Panc1 (cell line): ENCODE results near the gene MICA. TPM values are rescaled to one million over a fixed set of nuclear protein-coding genes. Genes with fewer than 3 reads are reported as not detected.

Source experiments
- ATAC-seq: fragments of 200-7000 bp; cut with Tn5 transposase; 2 replicates; pipeline ENCODE4 v1.9.1; 2020; ENCODE audit warnings: mild to moderate bottlenecking, moderate library complexity
- BruUV-seq: library from RNA; stranded (reverse); fragments of 400-500 nt; replicated peaks from 2 replicates; lab custom pipeline; 2021; lab: Mats Ljungman, UMichigan
- CTCF ChIA-PET: fragments of 300-600 bp; sonication (Branson Sonifier 250); formaldehyde crosslinking; loops from one replicate; lab custom pipeline; 2022; ENCODE audit warnings: antibody characterized with exemption; lab: Charles Lee
- POLR2A ChIA-PET: fragments of 300-600 bp; sonication (Branson Sonifier 250); formaldehyde crosslinking; loops from one replicate; lab custom pipeline; 2022; ENCODE audit warnings: antibody characterized with exemption; lab: Charles Lee
- DNase-seq: peaks from one replicate; pipeline ENCODE4 v3.0.0-alpha.2; 2010; ENCODE audit warnings: low read depth, low spot score
- H3K27ac ChIP-seq: 2 replicates; pipeline ENCODE4 v1.5.1; 2011; ENCODE audit warnings: mild to moderate bottlenecking, low read length, inconsistent platforms
- H3K27me3 ChIP-seq: fragments of 200-500 bp; sonication (Bioruptor generic); 2 replicates; pipeline ENCODE4 v1.6.0; 2014; ENCODE audit warnings: low read length, inconsistent platforms; ENCODE audit not compliant: control insufficient read depth, insufficient read depth
- H3K36me3 ChIP-seq: fragments of 200-500 bp; sonication (Bioruptor generic); 2 replicates; pipeline ENCODE4 v1.5.1; 2014; ENCODE audit warnings: inconsistent platforms, mild to moderate bottlenecking, low read length, moderate library complexity; ENCODE audit not compliant: control insufficient read depth, insufficient read depth
- H3K4me1 ChIP-seq: 2 replicates; pipeline ENCODE4 v1.5.1; 2011; ENCODE audit warnings: inconsistent platforms, mild to moderate bottlenecking, low read length, moderate library complexity; ENCODE audit not compliant: control insufficient read depth, insufficient read depth
- H3K4me3 ChIP-seq, 2 experiments: 2 replicates each; pipeline ENCODE4 v1.5.1; 2011 to 2012; ENCODE audit warnings: low read depth in 2 of 2, low read length in 2 of 2, mild to moderate bottlenecking in 2 of 2, inconsistent platforms in 1 of 2, moderate library complexity in 1 of 2
- H3K9me3 ChIP-seq: fragments of 200-500 bp; sonication (Bioruptor generic); 2 replicates; pipeline ENCODE4 v1.5.1; 2014; ENCODE audit warnings: low read depth, mild to moderate bottlenecking, inconsistent platforms, low read length, moderate library complexity; ENCODE audit not compliant: control insufficient read depth, insufficient read depth
- CTCF ChIP-seq: fragments of 450-650 bp; IDR thresholded peaks from 2 replicates; pipeline ENCODE4 v1.5.1; 2017; ENCODE audit warnings: mild to moderate bottlenecking
- POLR2AphosphoS5 ChIP-seq: IDR thresholded peaks from 2 replicates; pipeline ENCODE4 v1.6.1; 2012; ENCODE audit warnings: mild to moderate bottlenecking, low read depth, low read length, moderate library complexity
- REST ChIP-seq, 2 experiments: IDR thresholded peaks; 2 replicates each; pipeline ENCODE4 v1.6.1; 2011 to 2012; ENCODE audit warnings: low read depth in 2 of 2, control low read depth in 1 of 2, low read length in 1 of 2, mild to moderate bottlenecking in 1 of 2, moderate library complexity in 1 of 2; ENCODE audit not compliant: insufficient read depth in 1 of 2
- SIN3A ChIP-seq: IDR thresholded peaks from 2 replicates; pipeline ENCODE4 v1.6.1; 2012; ENCODE audit warnings: low read depth, mild to moderate bottlenecking, low read length, moderate library complexity, borderline replicate concordance; ENCODE audit not compliant: insufficient read depth
- TCF7L2 ChIP-seq: IDR thresholded peaks from 2 replicates; pipeline ENCODE4 v1.6.1; 2011; ENCODE audit warnings: mild to moderate bottlenecking, low read depth, low read length, inconsistent platforms
- in situ Hi-C: cut with HindIII; loops from 2 replicates; pipeline ENCODE4 v1.10.0; 2016; ENCODE audit warnings: low sequenced_read_pairs, low pct_unique_long_range_greater_than_20kb
- intact Hi-C: fragments of 100-400 bp; cut with micrococcal nuclease; formaldehyde crosslinking; loops from one replicate; pipeline ENCODE4 v1.10.0; 2022; ENCODE audit not compliant: unreplicated experiment
- total RNA-seq: library from RNA; stranded (reverse); gene quantifications from one replicate; pipeline ENCODE4 v1.2.1, GENCODE V29; 2021; ENCODE audit not compliant: unreplicated experiment

MICA gene
- total RNA-seq, 1 experiment from 2014 or later: 33.9 TPM

- H3K27me3 ChIP-seq: no peaks in the 10 kb centered on the region; the same call in 1 of the 2 replicates
- in situ Hi-C loops (no loop called here), intact Hi-C loops (no loop called here)
- no peak overlapping the region for H3K4me3 ChIP-seq
- TF ChIP-seq POLR2AphosphoS5: no peak
- no peak for TF ChIP-seq REST (IDR thresholded peaks at IDR 0.05; ENCODE audit: insufficient read depth in 1 of 2, low read depth in 2 of 2, low read length in 1 of 2)
- TF ChIP-seq SIN3A: no peak
- TF ChIP-seq CTCF: no peak
- TF ChIP-seq TCF7L2: no peak
- ChIA-PET CTCF (interaction anchor here (0.7 kb wide), 1 partner anchor 38 kb away, joined by 3 read pairs; no protein-coding TSS in a partner anchor), POLR2A (no interaction called here)
- peaks cover 4% of the 10 kb centered on the region for H3K4me1 ChIP-seq
- ATAC-seq (no peak), DNase-seq (no peak)
- peaks cover 11% of the 10 kb centered on the region; the same call in 1 of the 2 replicates for H3K9me3 ChIP-seq
- no TSS peak for BruUV-seq
- H3K36me3 ChIP-seq: no peaks in the 10 kb centered on the region
- no peak overlapping the region for H3K27ac ChIP-seq
These were observed 35.3 kb downstream of the MICA start for GRCh38 chr6:31438677-31439076.

GRCh38 chr6:31441365-31442267, 38.2 kb downstream of the MICA start:
- H3K36me3 ChIP-seq: no peaks in the 10 kb centered on the region
- H3K27ac ChIP-seq: no peak overlapping the region
- ATAC-seq (peak; percentile 96), DNase-seq (peak; percentile 39)
- intact Hi-C loops: loop anchor here (2.0 kb wide), 1 partner anchor 43 kb away; no protein-coding TSS in a partner anchor
- peak; percentile 94 for TF ChIP-seq CTCF
- no peak for TF ChIP-seq POLR2AphosphoS5
- no peak for TF ChIP-seq REST (IDR thresholded peaks at IDR 0.05; ENCODE audit: insufficient read depth in 1 of 2, low read depth in 2 of 2, low read length in 1 of 2)
- TF ChIP-seq SIN3A: 0 out of 2 replicates have a peak, but pooled peaks have one; percentile 34
- no peak for TF ChIP-seq TCF7L2
- no peaks in the 10 kb centered on the region; the same call in 1 of the 2 replicates for H3K27me3 ChIP-seq
- H3K9me3 ChIP-seq: peaks cover 11% of the 10 kb centered on the region; the same call in 1 of the 2 replicates
- ChIA-PET CTCF (interaction anchor here (0.5 to 1.8 kb wide), 7 partner anchors 11 to 362 kb away, joined by 3 to 28 read pairs (median 4); partner anchors contain the start of gene AIF1), POLR2A (interaction anchor here (0.6 kb wide), 1 partner anchor 286 kb away, joined by 4 read pairs; no protein-coding TSS in a partner anchor)
- H3K4me1 ChIP-seq: peaks cover 4% of the 10 kb centered on the region
- peak overlapping the region; percentile 20 to 39; a peak in 3 of 4 replicates for H3K4me3 ChIP-seq
- in situ Hi-C loops: no loop called here
- BruUV-seq: no TSS peak
